ENCODE measurements around the gene DNM1. TPM values are rescaled to one million over a fixed set of nuclear protein-coding genes. Genes with fewer than 3 reads are reported as not detected.

DNM1 gene
- total and polyA plus RNA-seq, 2 donors (not counting 3 experiments of a cell fraction or from before 2014, with no cell fraction given): 0.59 to 2.9 TPM

- Histone ChIP-seq H3K27ac (ENCODE audit: insufficient read depth, low read depth, low read length) (no peak overlapping the region), H2AFZ (ENCODE audit: low read depth, low read length) (no peak overlapping the region), H3K9ac (replicated peaks; ENCODE audit: extremely low read depth, insufficient read depth, low read length) (no peak overlapping the region), H3K79me2 (ENCODE audit: control insufficient read depth, insufficient read depth, low read length) (no peaks in the 10 kb centered on the region), H3K9me3 (replicated peaks; ENCODE audit: control insufficient read depth, insufficient read depth, low read length) (no peaks in the 10 kb centered on the region), H3K4me1 (ENCODE audit: control insufficient read depth, extremely low read depth, insufficient read depth, low read length) (peaks cover 28% of the 10 kb centered on the region), H3K4me3 (replicated peaks in 1 of 3; ENCODE audit: insufficient read depth in 1 of 3, low read depth in 1 of 3, low read length in 3 of 3) (no peak overlapping the region), H3K9me1 (replicated peaks; ENCODE audit: control insufficient read depth, extremely low read depth, insufficient read depth, low read length) (no peaks in the 10 kb centered on the region), H3K36me3 (ENCODE audit: control insufficient read depth in 2 of 2, extremely low read depth in 1 of 2, insufficient read depth in 2 of 2, low read length in 2 of 2) (no peaks in the 10 kb centered on the region), H3K4me2 (ENCODE audit: insufficient read depth, low read length) (no peak overlapping the region), H3K27me3 (ENCODE audit: control insufficient read depth in 2 of 2, insufficient read depth in 2 of 2, low read length in 2 of 2) (no peaks in the 10 kb centered on the region), H4K20me1 (replicated peaks; ENCODE audit: control insufficient read depth, extremely low read depth, insufficient read depth, low read length) (no peaks in the 10 kb centered on the region)
- CTCF ChIA-PET: interaction anchor here (1.3 to 1.5 kb wide), 2 partner anchors 26 to 92 kb away, joined by 5 to 7 read pairs; partner anchors contain the start of genes GOLGA2 and SWI5
- dilution Hi-C loops (cut with MboI; ENCODE audit: extremely low pct_ligation_motif_present, low sequenced_read_pairs) (no loop called here), intact Hi-C loops (cut with micrococcal nuclease) (no loop called here)
- FAIRE-seq (peak; percentile 24), DNase-seq (ENCODE audit: low read depth, low spot score) (no peak)
- POLR2A ChIA-PET: interaction anchor here (0.7 kb wide), 1 partner anchor 194 kb away, joined by 4 read pairs; no protein-coding TSS in a partner anchor
- TF ChIP-seq MAX (IDR thresholded peaks at IDR 0.05; ENCODE audit: insufficient read depth, insufficient read length) (no peak), MYC (IDR thresholded peaks at IDR 0.05; ENCODE audit: low read depth, low read length) (no peak), POLR2AphosphoS5 (IDR thresholded peaks at IDR 0.05; ENCODE audit: insufficient read depth, low read depth, low read length) (no peak), CTCF (IDR thresholded peaks at IDR 0.05; ENCODE audit: extremely low read depth in 1 of 2, insufficient read depth in 1 of 2, low read depth in 1 of 2, low read length in 2 of 2) (no peak)
- BruUV-seq (replicated peaks): no TSS peak
These were observed 46.4 kb downstream of the DNM1 start for GRCh38 chr9:128249558-128249907.
